H1 (cell line): ENCODE measurements around the gene PRRX2. TPM values are rescaled to one million over a fixed set of nuclear protein-coding genes. Genes with fewer than 3 reads are reported as not detected.
A peak's percentile ranks its signal among the peaks of the same experiment; 100 is the strongest.

ENCODE experiments used
- CTCF ChIA-PET: fragments of 300-600 bp; sonication (Branson Sonifier 250); formaldehyde crosslinking; loops from one replicate; lab custom pipeline; 2021; ENCODE audit not compliant: partially characterized antibody; lab: Charles Lee
- POLR2A ChIA-PET: fragments of 300-600 bp; sonication (Branson Sonifier 250); formaldehyde crosslinking; loops from one replicate; lab custom pipeline; 2021; ENCODE audit warnings: inconsistent platforms; ENCODE audit not compliant: partially characterized antibody; lab: Charles Lee
- DNase-seq, 2 experiments: peaks; one replicate each; pipeline versions ENCODE4 v3.0.0 to v3.0.0-alpha.2; 2010 to 2022; ENCODE audit warnings: low spot score in 2 of 2, low read depth in 1 of 2, mixed read lengths in 1 of 2
- FAIRE-seq: peaks from 2 replicates; lab custom pipeline; 2011; peaks lifted over from hg19 to GRCh38; lab: Jason Lieb, UNC
- H2AFZ ChIP-seq: 2 replicates; pipeline ENCODE4 v1.8.1; 2012; ENCODE audit warnings: low read length, inconsistent platforms
- H2AK5ac ChIP-seq: 2 replicates; pipeline ENCODE4 v1.6.1; 2013; ENCODE audit warnings: low read depth, low read length
- H2BK120ac ChIP-seq: replicated peaks from 2 replicates; pipeline ENCODE3; 2013; ENCODE audit warnings: low read depth, low read length, inconsistent platforms
- H2BK12ac ChIP-seq: 2 replicates; pipeline ENCODE4 v1.6.1; 2013; ENCODE audit warnings: low read depth, low read length
- H2BK15ac ChIP-seq: 2 replicates; pipeline ENCODE4 v1.6.1; 2013; ENCODE audit warnings: low read length
- H2BK20ac ChIP-seq: 2 replicates; pipeline ENCODE4 v1.6.1; 2013; ENCODE audit warnings: low read length
- H2BK5ac ChIP-seq: 2 replicates; pipeline ENCODE4 v1.6.1; 2013; ENCODE audit warnings: low read depth, low read length
- H3K14ac ChIP-seq: 2 replicates; pipeline ENCODE4 v1.6.1; 2013; ENCODE audit warnings: inconsistent platforms; ENCODE audit not compliant: insufficient read length
- H3K18ac ChIP-seq: 2 replicates; pipeline ENCODE4 v1.6.1; 2013; ENCODE audit warnings: low read length; ENCODE audit errors: extremely low read depth
- H3K23ac ChIP-seq: 2 replicates; pipeline ENCODE4 v1.6.1; 2013; ENCODE audit warnings: inconsistent platforms; ENCODE audit not compliant: insufficient read length
- H3K23me2 ChIP-seq: 2 replicates; pipeline ENCODE4 v1.6.1; 2013; ENCODE audit warnings: low read depth, low read length
- H3K27ac ChIP-seq: 2 replicates; pipeline ENCODE4 v1.6.1; 2011; ENCODE audit warnings: low read depth, low read length, inconsistent platforms
- H3K27me3 ChIP-seq, 4 experiments: replicated peaks in 1 of 4; 1 replicate in 1 of 4; 2 replicates in 3 of 4; pipeline versions ENCODE4 v1.6.1 to v1.8.1; 2011 to 2013; ENCODE audit warnings: low read length in 3 of 4, mild to moderate bottlenecking in 3 of 4, inconsistent platforms in 2 of 4, mixed read lengths in 2 of 4, moderate library complexity in 1 of 4; ENCODE audit not compliant: control insufficient read depth in 3 of 4, insufficient read depth in 3 of 4; ENCODE audit errors: extremely low read depth in 1 of 4
- H3K36me3 ChIP-seq, 4 experiments: 2 replicates each; pipeline versions ENCODE4 v1.6.1 to v1.8.1; 2011 to 2013; ENCODE audit warnings: mild to moderate bottlenecking in 4 of 4, low read length in 3 of 4, moderate library complexity in 2 of 4, control low read depth in 1 of 4, inconsistent platforms in 1 of 4; ENCODE audit not compliant: insufficient read depth in 4 of 4, control insufficient read depth in 2 of 4
- H3K4ac ChIP-seq: replicated peaks from 2 replicates; pipeline ENCODE3; 2013; ENCODE audit warnings: low read length, low read depth, mixed read lengths, inconsistent platforms; ENCODE audit not compliant: insufficient read length
- H3K4me1 ChIP-seq, 4 experiments: replicated peaks in 1 of 4; 1 replicate in 1 of 4; 2 replicates in 3 of 4; pipeline versions ENCODE4 v1.6.1 to v1.8.1; 2011 to 2013; ENCODE audit warnings: low read length in 3 of 4, inconsistent platforms in 2 of 4, mixed read lengths in 1 of 4; ENCODE audit not compliant: insufficient read depth in 4 of 4, control insufficient read depth in 3 of 4
- H3K4me2 ChIP-seq, 2 experiments: 2 replicates each; pipeline versions ENCODE4 v1.6.1 to v1.8.1; 2011 to 2013; ENCODE audit warnings: low read depth in 2 of 2, low read length in 2 of 2, control low read depth in 1 of 2, inconsistent platforms in 1 of 2, mild to moderate bottlenecking in 1 of 2; ENCODE audit not compliant: insufficient read depth in 1 of 2
- H3K4me3 ChIP-seq, 4 experiments: fragments of 200-600, 300-600 bp in 1 of 4; sonication (generic), shearing (Covaris generic), sonication (Bioruptor Twin) in 1 of 4; 2 replicates each; pipeline versions ENCODE4 v1.5.1 to v1.8.1; 2011 to 2016; ENCODE audit warnings: low read length in 4 of 4, low read depth in 3 of 4, control low read depth in 2 of 4, inconsistent platforms in 2 of 4, mild to moderate bottlenecking in 2 of 4, mixed read lengths in 1 of 4, moderate library complexity in 1 of 4; ENCODE audit not compliant: insufficient read depth in 2 of 4; ENCODE audit errors: extremely low read depth in 1 of 4
- H3K56ac ChIP-seq: replicated peaks from 2 replicates; pipeline ENCODE3; 2013; ENCODE audit warnings: low read depth, mild to moderate bottlenecking, mixed read lengths, low read length, inconsistent platforms; ENCODE audit not compliant: insufficient read length
- H3K79me1 ChIP-seq: 2 replicates; pipeline ENCODE4 v1.6.1; 2013; ENCODE audit warnings: low read depth, low read length, control low read depth
- H3K79me2 ChIP-seq, 2 experiments: 2 replicates each; pipeline versions ENCODE4 v1.6.1 to v1.8.1; 2012 to 2013; ENCODE audit warnings: low read length in 2 of 2, mild to moderate bottlenecking in 2 of 2, inconsistent platforms in 1 of 2; ENCODE audit not compliant: insufficient read depth in 2 of 2, control insufficient read depth in 1 of 2
- H3K9ac ChIP-seq, 4 experiments: replicated peaks in 1 of 4; 1 replicate in 1 of 4; 2 replicates in 3 of 4; pipeline versions ENCODE4 v1.6.1 to v1.8.1; 2011 to 2013; ENCODE audit warnings: low read depth in 3 of 4, low read length in 3 of 4, control low read depth in 2 of 4, mild to moderate bottlenecking in 2 of 4, moderate library complexity in 2 of 4, inconsistent platforms in 1 of 4; ENCODE audit errors: extremely low read depth in 1 of 4
- H3K9me3 ChIP-seq, 2 experiments: 2 replicates each; pipeline versions ENCODE4 v1.6.1 to v1.8.1; 2012 to 2013; ENCODE audit warnings: mild to moderate bottlenecking in 2 of 2, moderate library complexity in 2 of 2, control low read depth in 1 of 2, inconsistent platforms in 1 of 2, low read depth in 1 of 2, low read length in 1 of 2, mixed read lengths in 1 of 2; ENCODE audit not compliant: insufficient read depth in 2 of 2
- H4K20me1 ChIP-seq, 2 experiments: replicated peaks in 1 of 2; 2 replicates each; pipeline versions ENCODE3 to v1.8.1; 2011 to 2013; ENCODE audit warnings: inconsistent platforms in 2 of 2, low read length in 2 of 2, mild to moderate bottlenecking in 1 of 2; ENCODE audit not compliant: insufficient read depth in 2 of 2, control insufficient read depth in 1 of 2
- H4K5ac ChIP-seq: 2 replicates; pipeline ENCODE4 v1.6.1; 2013; ENCODE audit warnings: low read length, low read depth, mixed read lengths, inconsistent platforms; ENCODE audit not compliant: insufficient read length
- H4K8ac ChIP-seq: 2 replicates; pipeline ENCODE4 v1.8.0; 2013; ENCODE audit warnings: mild to moderate bottlenecking, moderate library complexity, low read length, inconsistent platforms; ENCODE audit not compliant: insufficient read depth; ENCODE audit errors: extremely low read depth
- H4K91ac ChIP-seq: replicated peaks from 2 replicates; pipeline ENCODE3; 2013; ENCODE audit warnings: low read length, mixed read lengths, inconsistent platforms; ENCODE audit not compliant: insufficient read length
- ATF3 ChIP-seq: IDR thresholded peaks from 2 replicates; pipeline ENCODE4 v1.6.1; 2011; ENCODE audit warnings: low read depth, mild to moderate bottlenecking, low read length; ENCODE audit not compliant: insufficient read depth
- BCL11A ChIP-seq, 2 experiments: IDR thresholded peaks; one replicate each; pipeline ENCODE4 v1.6.1; 2011; ENCODE audit warnings: low read depth in 2 of 2, low read length in 2 of 2, mild to moderate bottlenecking in 2 of 2
- CBX5 ChIP-seq: fragments of 300-800, 300-1000 bp; sonication (generic); IDR thresholded peaks from 2 replicates; pipeline ENCODE4 v1.7.1; 2016; ENCODE audit warnings: antibody characterized with exemption, low read length, low read depth
- EP300 ChIP-seq, 2 experiments: IDR thresholded peaks; 1 replicate in 1 of 2; 2 replicates in 1 of 2; pipeline ENCODE4 v1.6.1; 2011 to 2012; ENCODE audit warnings: low read depth in 2 of 2, low read length in 2 of 2, mild to moderate bottlenecking in 2 of 2, borderline replicate concordance in 1 of 2, inconsistent platforms in 1 of 2, moderate library complexity in 1 of 2
- GTF2F1 ChIP-seq: IDR thresholded peaks from 2 replicates; pipeline ENCODE4 v1.6.1; 2012; ENCODE audit warnings: low read depth, low read length, improper control_type of control experiment, borderline replicate concordance
- HDAC2 ChIP-seq, 2 experiments: fragments of 300-600 bp in 1 of 2; sonication (generic) in 1 of 2; IDR thresholded peaks; 2 replicates each; pipeline ENCODE4 v1.6.1; 2011 to 2012; ENCODE audit warnings: low read depth in 2 of 2, low read length in 2 of 2, mild to moderate bottlenecking in 2 of 2, moderate library complexity in 2 of 2, borderline replicate concordance in 1 of 2, inconsistent platforms in 1 of 2
- JUND ChIP-seq: IDR thresholded peaks from 2 replicates; pipeline ENCODE4 v1.6.1; 2011; ENCODE audit warnings: mild to moderate bottlenecking, improper control_type of control experiment, low read length
- PHF8 ChIP-seq: fragments of 200-600 bp; sonication (generic); conservative IDR thresholded peaks from 2 replicates; pipeline ENCODE4 v1.7.1; 2012; ENCODE audit warnings: low read depth, mild to moderate bottlenecking, inconsistent platforms, low read length, moderate library complexity
- POLR2AphosphoS5 ChIP-seq: IDR thresholded peaks from 2 replicates; pipeline ENCODE4 v1.6.1; 2011; ENCODE audit warnings: low read depth, low read length
- RXRA ChIP-seq: IDR thresholded peaks from 2 replicates; pipeline ENCODE4 v1.6.1; 2011; ENCODE audit warnings: low read depth, mild to moderate bottlenecking, low read length, moderate library complexity; ENCODE audit not compliant: insufficient read depth
- SP1 ChIP-seq: IDR thresholded peaks from 2 replicates; pipeline ENCODE4 v1.6.1; 2011; ENCODE audit warnings: low read depth, low read length
- TAF7 ChIP-seq: optimal IDR thresholded peaks from 2 replicates; pipeline ENCODE3; 2011; ENCODE audit warnings: low read depth, mild to moderate bottlenecking, inconsistent platforms, low read length, moderate library complexity, borderline replicate concordance
- TCF12 ChIP-seq: IDR thresholded peaks from 2 replicates; pipeline ENCODE4 v1.6.1; 2011; ENCODE audit warnings: low read depth, mild to moderate bottlenecking, low read length
- WGBS, 2 experiments: shearing (Covaris generic) in 1 of 2; methylation state at CpG; one replicate each; pipeline versions ENCODE4 v1.1.6 to v1.1.7; 2013 to 2015; ENCODE audit warnings: low lambda C conversion rate in 2 of 2, mixed read lengths in 2 of 2, inconsistent platforms in 1 of 2, low coverage in 1 of 2, missing lambda C conversion rate in 1 of 2; ENCODE audit not compliant: insufficient replicate concordance in 2 of 2, insufficient coverage in 1 of 2, insufficient read length in 1 of 2; ENCODE audit errors: extremely low coverage in 1 of 2, missing lambda C conversion rate in 1 of 2; 5-methylcytosine and 5-hydroxymethylcytosine counted together
- polyA plus RNA-seq, 7 experiments: library from polyadenylated mRNA; depleted of rRNA in 3 of 7; stranded (reverse) in 5 of 7; unstranded in 2 of 7; fragments of >200 nt in 5 of 7; fragments of 200-250 nt in 2 of 7; gene quantifications; 1 replicate in 5 of 7; 2 replicates in 1 of 7; 4 replicates in 1 of 7; pipeline versions ENCODE4 v1.2.1 to v1.2.3, GENCODE V29; 2011 to 2013; ENCODE audit warnings: missing spikeins in 2 of 7, mixed read lengths in 2 of 7
- total RNA-seq: library from RNA; stranded (reverse); fragmentation: NEBNext Ultra II Directional; extraction: Animal tissue kit (Norgen Biotek cat#: 25700); gene quantifications from 2 replicates; pipeline ENCODE4 v1.2.1, GENCODE V29; 2021

PRRX2 gene
- total and polyA plus RNA-seq, 2 of the 8 experiments (the other 6 are each of a cell fraction or from before 2014, with no cell fraction given), result 5.8 to 9.2 TPM

- no peaks in the 10 kb centered on the region for H3K9me3 ChIP-seq
- no peak overlapping the region for H3K4me3 ChIP-seq
- no peak overlapping the region for H3K23ac ChIP-seq
- DNase-seq (no peak), FAIRE-seq (no peak)
- peaks cover 13 to 62% (median 35%) of the 10 kb centered on the region in 4 experiments for H3K36me3 ChIP-seq
- H4K8ac ChIP-seq, result 0 out of 2 replicates have a peak overlapping the region, but pooled peaks have one; percentile 2
- no peak overlapping the region for H2AFZ ChIP-seq
- H2AK5ac ChIP-seq, result no peak overlapping the region
- H3K4ac ChIP-seq, result no peak overlapping the region
- no peak overlapping the region for H2BK15ac ChIP-seq
- H3K79me1 ChIP-seq, result peaks cover 11% of the 10 kb centered on the region
- no peak overlapping the region for H3K9ac ChIP-seq
- WGBS, 2 experiments, result 90% methylated on average over 9 of the region's 9 CpGs; no CpG with 5 or more reads in 1 of the 2 experiments
- H3K27ac ChIP-seq, result no peak overlapping the region
- H4K20me1 ChIP-seq, result peaks cover 21 to 44% of the 10 kb centered on the region in 2 experiments
- H3K56ac ChIP-seq, result no peak overlapping the region
- H3K79me2 ChIP-seq, result peaks cover 0 to 30% of the 10 kb centered on the region in 2 experiments; a peak in 2 of 4 replicates
- H3K27me3 ChIP-seq, result no peaks in the 10 kb centered on the region
- H4K91ac ChIP-seq, result no peak overlapping the region
- no peak overlapping the region for H2BK5ac ChIP-seq
- peaks cover 0 to 10% (median 6%) of the 10 kb centered on the region in 4 experiments; a peak in 4 of 7 replicates for H3K4me1 ChIP-seq
- H3K23me2 ChIP-seq, result peaks cover 6% of the 10 kb centered on the region; the same call in 1 of the 2 replicates
- no peak overlapping the region for H2BK20ac ChIP-seq
- ChIA-PET CTCF (interaction anchor here (0.8 to 6.5 kb wide), 9 partner anchors 11 to 506 kb away, joined by 3 to 56 read pairs (median 4); partner anchors contain the start of gene NTMT1), POLR2A (interaction anchor here (0.7 to 8.2 kb wide), 7 partner anchors 10 to 507 kb away, joined by 3 to 95 read pairs (median 3); partner anchors contain the start of gene NTMT1)
- no peak overlapping the region for H3K14ac ChIP-seq
- no peak overlapping the region for H2BK12ac ChIP-seq
- H3K4me2 ChIP-seq, result no peak overlapping the region
- H4K5ac ChIP-seq, result no peak overlapping the region
- no peak overlapping the region for H3K18ac ChIP-seq
- H2BK120ac ChIP-seq, result no peak overlapping the region
- TF ChIP-seq BCL11A (IDR thresholded peaks at IDR 0.05; ENCODE audit: low read depth in 2 of 2, low read length in 2 of 2), result no peak
- TF ChIP-seq POLR2AphosphoS5, result no peak
- no peak for TF ChIP-seq RXRA
- no peak for TF ChIP-seq SP1
- TF ChIP-seq PHF8, result no peak
- TF ChIP-seq TAF7, result no peak
- TF ChIP-seq EP300 (IDR thresholded peaks at IDR 0.05; ENCODE audit: borderline replicate concordance in 1 of 2, low read depth in 2 of 2, low read length in 2 of 2), result no peak
- TF ChIP-seq CBX5, result no peak
- no peak for TF ChIP-seq JUND
- TF ChIP-seq GTF2F1, result no peak
- no peak for TF ChIP-seq ATF3
- no peak for TF ChIP-seq HDAC2 (IDR thresholded peaks at IDR 0.05; ENCODE audit: borderline replicate concordance in 1 of 2, low read depth in 2 of 2, low read length in 2 of 2)
- no peak for TF ChIP-seq TCF12
These were observed 28.3 kb upstream of the PRRX2 start for GRCh38 chr9:129637102-129637501.
